H1 (cell line): ENCODE results near the gene SH3PXD2A. TPM values are rescaled to one million over a fixed set of nuclear protein-coding genes. Genes with fewer than 3 reads are reported as not detected.
A peak's percentile ranks its signal among the peaks of the same experiment; 100 is the strongest.

Experiments used
- CTCF ChIA-PET: fragments of 300-600 bp; sonication (Branson Sonifier 250); formaldehyde crosslinking; loops from one replicate; lab custom pipeline; 2021; ENCODE audit not compliant: partially characterized antibody; lab: Charles Lee
- POLR2A ChIA-PET: fragments of 300-600 bp; sonication (Branson Sonifier 250); formaldehyde crosslinking; loops from one replicate; lab custom pipeline; 2021; ENCODE audit warnings: inconsistent platforms; ENCODE audit not compliant: partially characterized antibody; lab: Charles Lee
- DNase-seq, 2 experiments: peaks; one replicate each; pipeline versions ENCODE4 v3.0.0 to v3.0.0-alpha.2; 2010 to 2022; ENCODE audit warnings: low spot score in 2 of 2, low read depth in 1 of 2, mixed read lengths in 1 of 2
- FAIRE-seq: peaks from 2 replicates; lab custom pipeline; 2011; peaks lifted over from hg19 to GRCh38; lab: Jason Lieb, UNC
- H2AFZ ChIP-seq: 2 replicates; pipeline ENCODE4 v1.8.1; 2012; ENCODE audit warnings: low read length, inconsistent platforms
- H2AK5ac ChIP-seq: 2 replicates; pipeline ENCODE4 v1.6.1; 2013; ENCODE audit warnings: low read depth, low read length
- H2BK120ac ChIP-seq: replicated peaks from 2 replicates; pipeline ENCODE3; 2013; ENCODE audit warnings: low read depth, low read length, inconsistent platforms
- H2BK12ac ChIP-seq: 2 replicates; pipeline ENCODE4 v1.6.1; 2013; ENCODE audit warnings: low read depth, low read length
- H2BK15ac ChIP-seq: 2 replicates; pipeline ENCODE4 v1.6.1; 2013; ENCODE audit warnings: low read length
- H2BK20ac ChIP-seq: 2 replicates; pipeline ENCODE4 v1.6.1; 2013; ENCODE audit warnings: low read length
- H2BK5ac ChIP-seq: 2 replicates; pipeline ENCODE4 v1.6.1; 2013; ENCODE audit warnings: low read depth, low read length
- H3K14ac ChIP-seq: 2 replicates; pipeline ENCODE4 v1.6.1; 2013; ENCODE audit warnings: inconsistent platforms; ENCODE audit not compliant: insufficient read length
- H3K18ac ChIP-seq: 2 replicates; pipeline ENCODE4 v1.6.1; 2013; ENCODE audit warnings: low read length; ENCODE audit errors: extremely low read depth
- H3K23ac ChIP-seq: 2 replicates; pipeline ENCODE4 v1.6.1; 2013; ENCODE audit warnings: inconsistent platforms; ENCODE audit not compliant: insufficient read length
- H3K23me2 ChIP-seq: 2 replicates; pipeline ENCODE4 v1.6.1; 2013; ENCODE audit warnings: low read depth, low read length
- H3K27ac ChIP-seq: 2 replicates; pipeline ENCODE4 v1.6.1; 2011; ENCODE audit warnings: low read depth, low read length, inconsistent platforms
- H3K27me3 ChIP-seq, 4 experiments: replicated peaks in 1 of 4; 1 replicate in 1 of 4; 2 replicates in 3 of 4; pipeline versions ENCODE4 v1.6.1 to v1.8.1; 2011 to 2013; ENCODE audit warnings: low read length in 3 of 4, mild to moderate bottlenecking in 3 of 4, inconsistent platforms in 2 of 4, mixed read lengths in 2 of 4, moderate library complexity in 1 of 4; ENCODE audit not compliant: control insufficient read depth in 3 of 4, insufficient read depth in 3 of 4; ENCODE audit errors: extremely low read depth in 1 of 4
- H3K36me3 ChIP-seq, 4 experiments: 2 replicates each; pipeline versions ENCODE4 v1.6.1 to v1.8.1; 2011 to 2013; ENCODE audit warnings: mild to moderate bottlenecking in 4 of 4, low read length in 3 of 4, moderate library complexity in 2 of 4, control low read depth in 1 of 4, inconsistent platforms in 1 of 4; ENCODE audit not compliant: insufficient read depth in 4 of 4, control insufficient read depth in 2 of 4
- H3K4ac ChIP-seq: replicated peaks from 2 replicates; pipeline ENCODE3; 2013; ENCODE audit warnings: low read length, low read depth, mixed read lengths, inconsistent platforms; ENCODE audit not compliant: insufficient read length
- H3K4me1 ChIP-seq, 4 experiments: replicated peaks in 1 of 4; 1 replicate in 1 of 4; 2 replicates in 3 of 4; pipeline versions ENCODE4 v1.6.1 to v1.8.1; 2011 to 2013; ENCODE audit warnings: low read length in 3 of 4, inconsistent platforms in 2 of 4, mixed read lengths in 1 of 4; ENCODE audit not compliant: insufficient read depth in 4 of 4, control insufficient read depth in 3 of 4
- H3K4me2 ChIP-seq, 2 experiments: 2 replicates each; pipeline versions ENCODE4 v1.6.1 to v1.8.1; 2011 to 2013; ENCODE audit warnings: low read depth in 2 of 2, low read length in 2 of 2, control low read depth in 1 of 2, inconsistent platforms in 1 of 2, mild to moderate bottlenecking in 1 of 2; ENCODE audit not compliant: insufficient read depth in 1 of 2
- H3K4me3 ChIP-seq, 4 experiments: fragments of 200-600, 300-600 bp in 1 of 4; sonication (generic), shearing (Covaris generic), sonication (Bioruptor Twin) in 1 of 4; 2 replicates each; pipeline versions ENCODE4 v1.5.1 to v1.8.1; 2011 to 2016; ENCODE audit warnings: low read length in 4 of 4, low read depth in 3 of 4, control low read depth in 2 of 4, inconsistent platforms in 2 of 4, mild to moderate bottlenecking in 2 of 4, mixed read lengths in 1 of 4, moderate library complexity in 1 of 4; ENCODE audit not compliant: insufficient read depth in 2 of 4; ENCODE audit errors: extremely low read depth in 1 of 4
- H3K56ac ChIP-seq: replicated peaks from 2 replicates; pipeline ENCODE3; 2013; ENCODE audit warnings: low read depth, mild to moderate bottlenecking, mixed read lengths, low read length, inconsistent platforms; ENCODE audit not compliant: insufficient read length
- H3K79me1 ChIP-seq: 2 replicates; pipeline ENCODE4 v1.6.1; 2013; ENCODE audit warnings: low read depth, low read length, control low read depth
- H3K79me2 ChIP-seq, 2 experiments: 2 replicates each; pipeline versions ENCODE4 v1.6.1 to v1.8.1; 2012 to 2013; ENCODE audit warnings: low read length in 2 of 2, mild to moderate bottlenecking in 2 of 2, inconsistent platforms in 1 of 2; ENCODE audit not compliant: insufficient read depth in 2 of 2, control insufficient read depth in 1 of 2
- H3K9ac ChIP-seq, 4 experiments: replicated peaks in 1 of 4; 1 replicate in 1 of 4; 2 replicates in 3 of 4; pipeline versions ENCODE4 v1.6.1 to v1.8.1; 2011 to 2013; ENCODE audit warnings: low read depth in 3 of 4, low read length in 3 of 4, control low read depth in 2 of 4, mild to moderate bottlenecking in 2 of 4, moderate library complexity in 2 of 4, inconsistent platforms in 1 of 4; ENCODE audit errors: extremely low read depth in 1 of 4
- H3K9me3 ChIP-seq, 2 experiments: 2 replicates each; pipeline versions ENCODE4 v1.6.1 to v1.8.1; 2012 to 2013; ENCODE audit warnings: mild to moderate bottlenecking in 2 of 2, moderate library complexity in 2 of 2, control low read depth in 1 of 2, inconsistent platforms in 1 of 2, low read depth in 1 of 2, low read length in 1 of 2, mixed read lengths in 1 of 2; ENCODE audit not compliant: insufficient read depth in 2 of 2
- H4K20me1 ChIP-seq, 2 experiments: replicated peaks in 1 of 2; 2 replicates each; pipeline versions ENCODE3 to v1.8.1; 2011 to 2013; ENCODE audit warnings: inconsistent platforms in 2 of 2, low read length in 2 of 2, mild to moderate bottlenecking in 1 of 2; ENCODE audit not compliant: insufficient read depth in 2 of 2, control insufficient read depth in 1 of 2
- H4K5ac ChIP-seq: 2 replicates; pipeline ENCODE4 v1.6.1; 2013; ENCODE audit warnings: low read length, low read depth, mixed read lengths, inconsistent platforms; ENCODE audit not compliant: insufficient read length
- H4K8ac ChIP-seq: 2 replicates; pipeline ENCODE4 v1.8.0; 2013; ENCODE audit warnings: mild to moderate bottlenecking, moderate library complexity, low read length, inconsistent platforms; ENCODE audit not compliant: insufficient read depth; ENCODE audit errors: extremely low read depth
- H4K91ac ChIP-seq: replicated peaks from 2 replicates; pipeline ENCODE3; 2013; ENCODE audit warnings: low read length, mixed read lengths, inconsistent platforms; ENCODE audit not compliant: insufficient read length
- ATF2 ChIP-seq: IDR thresholded peaks from 2 replicates; pipeline ENCODE4 v1.6.1; 2012; ENCODE audit warnings: low read length, inconsistent platforms
- BCL11A ChIP-seq, 2 experiments: IDR thresholded peaks; one replicate each; pipeline ENCODE4 v1.6.1; 2011; ENCODE audit warnings: low read depth in 2 of 2, low read length in 2 of 2, mild to moderate bottlenecking in 2 of 2
- CBX5 ChIP-seq: fragments of 300-800, 300-1000 bp; sonication (generic); IDR thresholded peaks from 2 replicates; pipeline ENCODE4 v1.7.1; 2016; ENCODE audit warnings: antibody characterized with exemption, low read length, low read depth
- CTBP2 ChIP-seq: IDR thresholded peaks from 2 replicates; pipeline ENCODE4 v1.7.0; 2011; ENCODE audit warnings: borderline replicate concordance, mild to moderate bottlenecking, moderate library complexity, mixed read lengths, low read length; ENCODE audit not compliant: insufficient read depth, insufficient read length
- EP300 ChIP-seq, 2 experiments: IDR thresholded peaks; 1 replicate in 1 of 2; 2 replicates in 1 of 2; pipeline ENCODE4 v1.6.1; 2011 to 2012; ENCODE audit warnings: low read depth in 2 of 2, low read length in 2 of 2, mild to moderate bottlenecking in 2 of 2, borderline replicate concordance in 1 of 2, inconsistent platforms in 1 of 2, moderate library complexity in 1 of 2
- GTF2F1 ChIP-seq: IDR thresholded peaks from 2 replicates; pipeline ENCODE4 v1.6.1; 2012; ENCODE audit warnings: low read depth, low read length, improper control_type of control experiment, borderline replicate concordance
- KDM4A ChIP-seq: IDR thresholded peaks from one replicate; pipeline ENCODE4 v1.7.1; 2012; ENCODE audit warnings: low read depth, mild to moderate bottlenecking, moderate library complexity, low read length, inconsistent platforms; ENCODE audit not compliant: severe bottlenecking
- SIX5 ChIP-seq: IDR thresholded peaks from 2 replicates; pipeline ENCODE4 v1.6.1; 2011; ENCODE audit warnings: mild to moderate bottlenecking, low read depth, low read length
- SP1 ChIP-seq: IDR thresholded peaks from 2 replicates; pipeline ENCODE4 v1.6.1; 2011; ENCODE audit warnings: low read depth, low read length
- SUZ12 ChIP-seq: fragments of 200-600 bp; sonication (generic); IDR thresholded peaks from 2 replicates; pipeline ENCODE4 v1.6.1; 2012; ENCODE audit warnings: mild to moderate bottlenecking, inconsistent platforms, low read length, moderate library complexity, mixed read lengths
- TAF1 ChIP-seq: IDR thresholded peaks from 2 replicates; pipeline ENCODE4 v1.6.1; 2011; ENCODE audit warnings: mild to moderate bottlenecking, low read depth, low read length
- TEAD4 ChIP-seq: IDR thresholded peaks from 2 replicates; pipeline ENCODE4 v1.6.1; 2012; ENCODE audit warnings: low read depth, low read length, inconsistent platforms, mixed read lengths
- WGBS, 2 experiments: shearing (Covaris generic) in 1 of 2; methylation state at CpG; one replicate each; pipeline versions ENCODE4 v1.1.6 to v1.1.7; 2013 to 2015; ENCODE audit warnings: low lambda C conversion rate in 2 of 2, mixed read lengths in 2 of 2, inconsistent platforms in 1 of 2, low coverage in 1 of 2, missing lambda C conversion rate in 1 of 2; ENCODE audit not compliant: insufficient replicate concordance in 2 of 2, insufficient coverage in 1 of 2, insufficient read length in 1 of 2; ENCODE audit errors: extremely low coverage in 1 of 2, missing lambda C conversion rate in 1 of 2; 5-methylcytosine and 5-hydroxymethylcytosine counted together
- polyA plus RNA-seq, 7 experiments: library from polyadenylated mRNA; depleted of rRNA in 3 of 7; stranded (reverse) in 5 of 7; unstranded in 2 of 7; fragments of >200 nt in 5 of 7; fragments of 200-250 nt in 2 of 7; gene quantifications; 1 replicate in 5 of 7; 2 replicates in 1 of 7; 4 replicates in 1 of 7; pipeline versions ENCODE4 v1.2.1 to v1.2.3, GENCODE V29; 2011 to 2013; ENCODE audit warnings: missing spikeins in 2 of 7, mixed read lengths in 2 of 7
- total RNA-seq: library from RNA; stranded (reverse); fragmentation: NEBNext Ultra II Directional; extraction: Animal tissue kit (Norgen Biotek cat#: 25700); gene quantifications from 2 replicates; pipeline ENCODE4 v1.2.1, GENCODE V29; 2021

The SH3PXD2A gene
- total and polyA plus RNA-seq, 2 of the 8 experiments (the other 6 are each of a cell fraction or from before 2014, with no cell fraction given): 5.4 to 16.3 TPM

DNA sequence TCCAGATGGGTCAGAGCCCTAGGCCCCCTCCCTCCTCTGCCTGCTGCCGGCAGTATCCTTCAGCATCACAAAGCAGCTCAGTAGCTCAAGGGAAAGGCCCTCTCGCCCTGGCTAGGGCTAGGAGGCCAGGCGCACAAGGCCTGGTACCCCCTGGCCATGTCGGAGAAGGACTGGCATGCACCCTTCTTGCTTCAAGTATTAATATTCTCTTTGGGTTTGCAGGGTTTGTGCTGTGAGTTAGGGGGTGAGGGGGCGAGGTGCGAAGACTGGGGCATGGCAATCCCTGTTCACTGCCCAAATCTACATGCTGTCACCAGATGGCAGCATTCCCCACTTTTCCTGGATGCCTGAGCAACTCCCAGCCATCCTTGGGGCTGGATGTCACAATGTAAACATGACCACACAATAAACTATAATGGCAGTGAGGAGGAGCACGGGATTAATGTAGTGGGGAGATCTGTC, 256.7 kb downstream of the SH3PXD2A start:
- Histone ChIP-seq H3K79me2 (no peaks in the 10 kb centered on the region), H4K20me1 (peaks cover 0 to 3% of the 10 kb centered on the region in 2 experiments), H3K27ac (no peak overlapping the region), H2AK5ac (no peak overlapping the region), H2BK5ac (no peak overlapping the region), H3K4ac (no peak overlapping the region), H3K4me2 (peak overlapping the region; percentile 4 to 48; a peak in 3 of 4 replicates), H4K91ac (no peak overlapping the region), H3K18ac (no peak overlapping the region), H2BK120ac (no peak overlapping the region), H4K8ac (no peak overlapping the region), H3K14ac (no peak overlapping the region), H2BK15ac (no peak overlapping the region), H3K9ac (no peak overlapping the region), H3K4me3 (no peak overlapping the region), H2AFZ (no peak overlapping the region), H3K23ac (no peak overlapping the region), H3K56ac (no peak overlapping the region), H3K27me3 (no peaks in the 10 kb centered on the region; a peak in 2 of 7 replicates), H3K36me3 (no peaks in the 10 kb centered on the region), H3K23me2 (no peaks in the 10 kb centered on the region; the same call in 1 of the 2 replicates), H3K4me1 (peaks cover 0 to 4% (median 1%) of the 10 kb centered on the region in 4 experiments; a peak in 3 of 7 replicates), H3K79me1 (no peaks in the 10 kb centered on the region), H3K9me3 (no peaks in the 10 kb centered on the region), H2BK20ac (no peak overlapping the region), H4K5ac (no peak overlapping the region), H2BK12ac (no peak overlapping the region)
- peak; percentile 31 to 81 for DNase-seq
- FAIRE-seq: peak; percentile 95
- WGBS, 2 experiments: 10% methylated on average over 7 of the region's 7 CpGs; no CpG with 5 or more reads in 1 of the 2 experiments
- POLR2A ChIA-PET: interaction anchor here (0.7 to 1.7 kb wide), 3 partner anchors 9 to 82 kb away, joined by 3 to 4 read pairs (median 3); no protein-coding TSS in a partner anchor
- CTCF ChIA-PET: interaction anchor here (0.6 to 19.1 kb wide), 37 partner anchors 9 to 309 kb away, joined by 3 to 448 read pairs (median 6); no protein-coding TSS in a partner anchor
- TF ChIP-seq KDM4A (no peak), GTF2F1 (no peak), ATF2 (no peak), SIX5 (no peak), BCL11A (IDR thresholded peaks at IDR 0.05; ENCODE audit: low read depth in 2 of 2, low read length in 2 of 2) (no peak), CBX5 (no peak), SP1 (no peak), TEAD4 (peak; percentile 56; the same call in 1 of the 2 replicates), SUZ12 (no peak), TAF1 (no peak), EP300 (IDR thresholded peaks at IDR 0.05; ENCODE audit: borderline replicate concordance in 1 of 2, low read depth in 2 of 2, low read length in 2 of 2) (no peak), CTBP2 (no peak)
